GM19455 (cell line): ENCODE data around the gene SLC16A2.

Experiments used
- ATAC-seq: cut with Tn5 transposase; IDR thresholded peaks from one replicate; pipeline ENCODE4 v1.9.1; 2021; ENCODE audit not compliant: unreplicated experiment

The SLC16A2 gene

GRCh38 chrX:74535086-74535407 is 113.8 kb downstream of the SLC16A2 start:
- ATAC-seq, result peak; percentile 1

GRCh38 chrX:74535408-74536151 is 114.3 kb downstream of the SLC16A2 start:
- peak; percentile 39 for ATAC-seq

DNA sequence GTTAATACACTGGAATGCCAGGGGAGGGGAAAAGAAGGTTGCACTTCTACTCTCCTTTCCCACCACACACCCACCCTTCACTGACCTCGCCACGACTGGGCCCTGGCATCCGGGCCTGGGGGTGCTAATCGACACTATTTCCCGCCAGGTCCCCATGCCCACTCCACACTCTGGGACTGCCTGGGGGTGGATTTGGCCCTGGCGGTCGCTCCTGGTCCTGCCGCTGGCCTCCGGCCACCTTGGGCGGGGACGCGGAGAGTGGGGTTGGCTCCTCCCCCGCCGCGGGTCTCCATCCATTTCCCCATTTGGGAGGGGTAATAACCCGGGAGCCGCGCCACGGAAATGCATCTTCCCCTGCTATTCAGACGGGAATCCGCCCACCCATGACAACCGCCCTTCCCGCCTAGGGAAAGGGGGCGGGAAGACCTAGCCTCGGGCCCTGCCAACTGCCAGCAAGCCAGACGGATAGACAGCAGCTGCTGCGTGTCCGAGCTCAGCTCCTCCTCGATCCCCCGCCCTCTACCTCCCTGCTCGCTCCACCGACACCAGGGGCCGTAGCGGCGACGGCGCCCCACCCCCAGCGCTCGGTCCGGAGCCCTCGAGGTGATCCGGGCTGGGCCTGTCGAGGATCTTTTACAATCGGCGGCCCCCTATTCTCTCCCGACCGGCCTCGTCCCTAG is 115.0 kb downstream of the SLC16A2 start:
- ATAC-seq, result peak; percentile 77

- peak; percentile 32 for ATAC-seq
Observed at GRCh38 chrX:74536832-74537371, 115.6 kb downstream of the SLC16A2 start.

DNA sequence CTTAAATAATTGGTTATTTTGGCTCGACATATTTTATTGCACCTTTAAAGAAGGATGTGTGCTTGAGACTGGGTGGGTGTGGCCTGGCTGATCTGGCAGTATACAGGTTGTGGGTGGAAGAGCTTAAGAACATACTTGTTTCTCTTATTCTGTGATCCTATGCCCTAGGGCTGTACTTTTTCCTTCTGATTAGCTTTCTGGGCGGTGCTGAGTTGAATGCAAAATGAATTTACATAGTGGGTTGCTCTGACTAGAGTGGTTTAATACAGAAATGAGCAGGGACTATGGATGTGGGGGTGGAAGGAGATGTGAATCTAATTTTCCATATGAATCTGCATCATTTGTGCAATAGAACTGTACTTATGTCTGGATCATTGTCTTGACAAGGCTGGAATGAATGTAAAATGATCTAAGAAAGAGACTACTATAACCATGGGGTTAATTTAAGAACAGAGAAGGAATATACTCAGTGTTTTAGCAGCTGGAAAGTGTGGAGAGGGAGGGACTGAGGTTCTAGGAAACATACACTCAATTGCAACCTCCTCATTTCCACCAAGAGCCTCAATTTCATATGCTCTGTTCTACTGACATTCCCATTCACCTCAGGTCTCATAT is 119.4 kb downstream of the SLC16A2 start:
- ATAC-seq, result no peak

- ATAC-seq, result no peak
Observed at GRCh38 chrX:74545880-74546523, 124.7 kb downstream of the SLC16A2 start.

DNA sequence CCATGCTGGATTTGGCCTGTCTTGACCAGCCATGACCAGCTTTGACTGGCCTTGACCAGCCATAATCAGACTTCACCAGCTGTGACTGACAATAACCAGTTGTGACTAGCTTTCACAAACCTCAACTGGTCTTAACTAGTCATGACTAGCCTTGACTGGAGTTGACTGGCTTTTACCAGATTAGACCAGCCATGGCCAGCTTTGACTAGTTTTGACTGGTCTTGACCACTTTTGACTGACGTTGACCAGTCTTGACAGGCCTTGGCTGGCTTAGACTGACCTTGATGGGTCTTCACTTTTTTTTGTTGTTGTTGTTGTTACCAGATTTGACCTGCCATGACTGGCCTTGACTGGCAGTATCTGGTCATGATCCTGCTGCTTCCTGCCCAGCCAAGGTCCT is 125.7 kb downstream of the SLC16A2 start:
- ATAC-seq, result no peak

GRCh38 chrX:74550295-74550802 is 129.1 kb downstream of the SLC16A2 start:
- peak; percentile 86 for ATAC-seq

DNA sequence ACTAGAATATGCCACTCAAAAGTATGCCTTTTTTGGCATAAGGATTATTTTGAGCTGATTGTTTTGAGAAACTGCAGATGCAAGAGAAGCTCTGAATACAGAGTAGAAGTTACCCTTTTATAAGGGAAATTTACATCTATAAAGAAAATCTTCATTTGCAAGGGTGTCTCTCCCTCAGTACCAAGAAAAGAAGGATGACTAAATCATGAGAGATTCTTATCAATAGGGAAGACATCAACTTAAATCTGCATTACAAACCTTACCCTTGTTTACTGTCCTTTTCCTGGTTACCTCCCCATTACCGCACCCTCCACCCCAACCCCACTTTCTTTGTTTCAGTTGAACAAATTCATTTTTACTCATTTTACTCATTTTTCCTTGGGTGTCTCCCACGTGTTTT is 130.6 kb downstream of the SLC16A2 start:
- ATAC-seq, result no peak

DNA sequence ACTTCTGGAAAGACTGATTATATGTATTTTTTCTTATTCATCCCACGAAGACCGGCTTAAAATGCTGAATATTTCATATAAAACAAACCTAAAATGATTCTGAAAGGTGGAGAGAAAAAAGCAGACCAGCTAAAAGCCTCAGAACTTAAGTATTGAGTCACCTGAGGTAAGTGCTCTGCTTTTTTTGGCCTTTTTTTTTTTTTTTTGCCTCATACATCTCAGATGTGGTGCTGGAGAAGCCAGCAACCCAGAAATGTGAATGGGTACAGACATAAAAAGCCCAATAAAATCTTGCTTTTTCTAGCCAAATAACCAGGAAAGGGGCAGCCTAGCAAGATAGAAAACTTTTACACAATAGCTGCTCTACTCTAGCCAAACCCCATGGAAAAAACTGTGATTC is 136.1 kb downstream of the SLC16A2 start:
- ATAC-seq, result no peak

DNA sequence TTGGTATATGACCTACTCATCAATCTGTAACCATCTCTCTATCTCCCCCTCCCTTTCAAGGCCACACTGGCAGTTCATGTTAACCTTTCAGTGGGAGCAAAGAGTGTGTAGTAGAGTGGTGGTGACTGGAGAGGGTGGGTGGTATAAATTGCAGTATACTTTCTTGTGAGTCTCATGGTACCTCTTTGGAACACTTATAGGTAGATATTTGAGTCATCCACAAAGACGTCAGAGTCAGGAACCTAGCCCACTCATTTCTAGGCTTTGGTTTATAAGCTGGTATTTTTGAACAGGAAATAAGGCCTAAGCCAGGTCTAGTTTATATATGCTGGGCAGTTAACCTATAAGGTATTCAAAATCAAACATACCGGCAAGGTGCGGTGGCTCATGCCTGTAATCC is 156.8 kb downstream of the SLC16A2 start:
- no peak for ATAC-seq

DNA sequence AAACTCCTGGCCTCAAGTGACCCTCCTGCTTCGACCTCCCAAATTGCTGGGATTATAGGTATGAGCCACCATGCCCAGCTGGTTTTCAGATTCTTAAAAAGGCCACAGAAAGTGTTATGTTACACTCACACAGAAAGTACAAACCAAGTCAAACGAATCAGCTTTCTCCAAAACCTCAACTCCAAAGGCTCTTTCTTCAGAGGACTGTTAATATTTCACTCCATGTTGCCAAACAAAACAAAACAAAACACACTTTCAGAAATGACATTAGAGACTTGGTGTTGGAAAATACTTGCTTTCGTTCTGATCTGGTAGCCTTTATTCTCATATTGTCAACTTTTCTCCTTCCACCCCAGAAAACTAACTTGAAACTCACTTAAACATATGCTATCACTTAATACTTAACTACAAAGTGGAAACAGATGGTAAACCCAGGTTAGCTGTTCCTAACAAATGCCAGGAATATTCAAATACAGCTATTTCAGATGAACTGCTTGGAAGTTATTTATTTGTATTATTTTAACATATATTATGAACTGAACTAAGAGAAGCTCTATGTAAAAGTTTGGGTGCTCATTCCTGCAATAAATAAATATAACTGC is 158.4 kb downstream of the SLC16A2 start:
- ATAC-seq, result no peak
